Raji (cell line): ENCODE results near the gene BACH2.

Experiments
- POLR2A ChIP-seq: IDR thresholded peaks from 2 replicates; pipeline ENCODE4 v1.6.1; 2011; ENCODE audit warnings: low read depth, low read length, control low read depth; ENCODE audit not compliant: insufficient read depth

Gene BACH2

DNA sequence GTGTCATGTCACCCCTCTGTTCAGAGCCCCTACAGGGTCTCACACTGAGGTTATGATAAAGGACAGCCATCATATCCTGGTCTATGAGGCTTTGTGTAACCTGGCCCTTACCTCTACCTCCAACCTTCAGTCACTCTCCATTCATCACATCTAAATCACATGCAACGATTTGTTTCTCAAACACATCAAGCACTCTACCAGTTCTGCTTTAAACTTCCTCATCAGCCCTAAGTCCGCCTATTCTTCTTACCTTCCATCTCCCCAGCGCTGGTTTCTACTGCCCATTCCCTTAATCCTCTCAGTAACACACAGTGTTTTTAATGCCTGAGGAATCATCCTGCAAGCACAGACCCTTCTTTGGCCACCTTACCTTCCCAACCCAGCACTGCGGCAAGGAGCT is 17.9 kb upstream of the BACH2 start:
- peak; percentile 63 for TF ChIP-seq POLR2A

DNA sequence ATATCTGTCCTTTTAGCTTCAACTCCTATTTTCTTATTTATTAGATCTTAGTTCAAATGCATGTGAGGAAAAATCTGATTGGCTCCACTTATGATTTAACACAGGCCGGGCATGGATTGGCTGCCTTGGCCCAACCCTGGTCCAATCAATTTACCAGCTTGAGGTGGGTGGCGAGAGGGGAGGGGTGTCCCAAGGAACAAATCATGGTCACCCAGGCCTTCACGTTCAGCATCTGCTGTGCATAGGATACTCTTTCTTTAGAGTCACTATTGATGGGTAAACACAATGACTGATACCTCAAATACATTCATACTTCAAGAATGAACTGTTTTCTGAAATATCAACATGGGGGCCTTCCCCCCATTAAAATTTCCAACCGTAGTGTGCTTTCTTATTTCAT is 14.9 kb upstream of the BACH2 start:
- TF ChIP-seq POLR2A, result peak; percentile 77

DNA sequence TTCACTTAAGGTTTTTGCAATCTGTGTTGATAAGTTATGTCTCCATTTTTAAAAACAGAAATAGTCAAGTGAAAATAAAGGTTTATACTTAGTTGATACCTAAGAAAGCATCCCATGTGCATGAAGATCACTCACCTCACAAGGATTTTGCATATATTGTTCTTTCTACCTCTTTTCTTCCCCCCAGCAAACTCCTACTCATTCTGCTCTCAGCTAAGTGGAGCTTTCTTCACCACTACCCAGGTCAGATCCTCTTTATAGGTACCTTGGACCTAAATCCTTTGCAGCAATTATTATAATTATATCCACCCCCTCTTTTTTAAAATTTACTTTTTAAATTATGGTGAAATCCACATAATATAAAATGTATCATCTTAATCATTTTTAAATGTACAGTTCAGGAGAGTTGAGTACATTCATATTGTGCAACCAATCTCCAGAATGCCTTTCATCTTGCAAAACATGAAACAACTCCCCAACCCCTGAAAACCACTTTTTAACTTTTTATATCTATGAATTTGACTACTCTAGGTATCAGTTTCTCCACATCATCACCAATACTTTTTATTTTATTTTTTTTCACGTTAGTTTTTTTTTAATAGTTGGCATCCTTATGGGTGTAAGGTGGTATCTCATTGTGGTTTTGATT is 9.3 kb upstream of the BACH2 start:
- peak; percentile 59 for TF ChIP-seq POLR2A

DNA sequence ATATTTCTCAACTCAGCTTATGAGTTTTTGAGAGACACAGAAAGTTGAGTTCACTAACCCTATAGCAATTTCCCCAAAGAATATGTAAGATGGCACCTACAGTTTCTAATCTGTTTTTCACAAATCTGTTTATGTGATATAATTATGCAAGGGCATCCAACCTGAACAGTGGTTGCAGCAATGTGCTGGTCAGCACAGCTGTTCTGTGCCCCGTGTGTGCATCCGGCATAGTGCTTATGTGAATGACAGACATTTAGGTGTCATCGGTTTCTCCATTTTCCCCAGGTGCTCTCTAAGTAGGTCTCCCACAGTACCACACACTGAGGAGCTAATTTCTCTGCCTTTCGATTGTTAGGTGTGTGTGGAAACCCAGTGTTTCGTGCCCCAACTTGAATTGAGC is 7.7 kb upstream of the BACH2 start:
- TF ChIP-seq POLR2A, result peak; percentile 92

DNA sequence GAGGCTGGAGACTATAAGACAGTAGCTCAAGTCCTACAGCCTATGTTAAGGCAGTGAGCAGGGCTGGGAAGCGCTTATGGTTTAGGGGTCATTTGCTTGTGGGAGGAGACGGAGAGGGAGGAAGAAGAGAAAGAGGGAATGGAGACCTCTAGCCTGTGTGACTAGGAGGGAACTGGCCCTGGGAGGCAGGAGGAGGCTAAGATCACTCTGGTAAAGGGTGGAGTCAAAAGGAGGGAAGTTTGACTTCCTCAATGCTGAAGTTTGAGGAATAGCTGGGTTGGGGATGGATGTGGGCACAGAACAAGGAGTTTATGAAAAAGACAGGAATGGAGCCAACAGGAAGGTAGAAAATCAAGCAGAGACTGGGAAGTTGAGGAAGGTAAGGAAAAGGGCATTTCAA is 6.4 kb upstream of the BACH2 start:
- TF ChIP-seq POLR2A, result peak; percentile 80

DNA sequence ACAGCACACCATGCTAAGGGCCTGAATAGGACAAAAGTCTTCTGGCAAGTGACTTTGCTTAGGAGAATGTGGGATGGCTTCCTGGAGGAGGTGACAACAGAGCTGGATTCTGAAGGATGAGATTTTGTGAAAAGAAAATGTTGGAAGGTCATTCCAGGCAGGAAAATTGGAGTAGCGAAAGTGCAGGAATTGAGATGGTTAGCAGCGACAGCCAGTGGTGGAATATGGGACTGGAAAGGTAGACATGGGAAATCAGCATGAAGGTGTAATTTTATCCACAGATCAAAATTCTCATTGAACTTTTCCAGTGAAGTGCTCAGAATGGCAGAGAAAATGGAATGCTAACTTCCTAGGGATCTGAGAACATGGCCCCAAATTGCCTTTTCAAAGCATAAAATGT is 5.7 kb upstream of the BACH2 start:
- no peak for TF ChIP-seq POLR2A

DNA sequence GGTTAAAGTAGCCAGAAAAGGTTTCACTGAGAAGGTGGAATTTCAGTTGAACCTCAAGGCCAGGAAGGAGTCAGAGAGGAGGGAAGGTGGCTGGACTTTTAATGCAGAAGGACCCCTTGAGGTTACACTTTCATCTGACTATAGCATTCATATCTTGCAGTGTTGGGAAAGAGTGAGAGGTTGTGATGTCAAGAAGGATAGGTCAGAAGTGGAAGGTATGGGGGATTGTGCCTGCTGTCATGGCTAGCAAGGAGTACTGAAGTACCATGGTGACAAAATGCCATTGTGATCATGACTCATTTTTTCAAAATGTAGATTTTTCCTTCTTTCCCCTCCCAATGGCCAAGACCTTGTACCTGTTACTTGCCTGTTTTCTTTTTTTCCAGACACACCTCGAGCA is 5.2 kb upstream of the BACH2 start:
- TF ChIP-seq POLR2A, result peak; percentile 8; the same call in 1 of the 2 replicates

DNA sequence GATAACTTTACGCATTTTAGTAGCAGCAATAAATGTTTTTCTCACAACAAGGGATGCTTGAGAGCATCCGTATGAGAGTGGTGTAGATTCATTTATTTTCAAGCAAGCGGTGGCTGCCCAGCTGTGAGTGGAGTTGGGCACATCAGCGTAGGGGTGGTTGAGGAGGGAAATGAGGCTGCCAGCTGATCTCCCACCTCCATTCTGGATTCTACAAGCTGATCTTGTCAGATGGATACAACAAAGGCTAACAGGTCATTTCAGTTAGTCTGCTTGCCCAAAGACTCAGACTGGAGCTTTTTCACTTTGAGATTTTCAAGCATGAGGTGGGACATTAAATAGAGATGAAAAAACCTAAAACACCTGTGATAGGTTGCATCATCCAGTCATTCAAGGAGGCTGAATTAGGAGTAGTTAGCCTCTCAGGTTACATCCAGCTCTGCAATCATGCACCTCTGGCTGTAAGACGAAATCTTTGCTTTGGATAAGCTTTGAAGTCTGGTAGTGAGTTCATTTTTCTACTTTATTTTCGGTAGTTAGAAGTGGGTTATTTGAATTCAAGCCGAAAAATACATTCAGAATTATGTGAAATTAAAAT is 1.9 kb upstream of the BACH2 start:
- peak; percentile 73; the same call in 1 of the 2 replicates for TF ChIP-seq POLR2A

DNA sequence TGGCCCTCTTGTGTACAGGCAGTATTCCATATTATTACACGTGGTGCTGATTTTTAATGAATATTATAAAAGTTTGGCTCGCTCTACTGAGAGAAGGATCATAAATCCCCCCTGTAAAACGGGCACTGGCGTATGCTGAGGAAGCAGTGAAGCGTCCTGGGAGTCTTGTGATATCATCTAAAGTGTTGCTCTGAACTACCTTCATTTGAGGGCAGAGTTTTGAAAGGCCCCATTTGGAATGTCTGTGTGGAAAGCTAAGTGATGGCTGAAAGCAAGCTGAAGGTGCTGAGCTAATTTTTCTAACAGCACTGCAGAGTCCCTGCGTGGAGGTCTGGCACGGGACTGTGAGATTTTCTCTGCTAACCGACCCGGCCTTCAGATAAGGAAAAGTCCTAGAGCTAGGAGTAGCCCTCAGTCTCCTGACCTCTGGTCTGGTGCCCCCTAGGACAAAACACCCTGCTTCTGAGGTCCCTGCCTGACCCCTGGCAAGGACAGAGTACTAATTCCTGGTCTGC is 1.3 kb upstream of the BACH2 start:
- TF ChIP-seq POLR2A, result peak; percentile 32; the same call in 1 of the 2 replicates

DNA sequence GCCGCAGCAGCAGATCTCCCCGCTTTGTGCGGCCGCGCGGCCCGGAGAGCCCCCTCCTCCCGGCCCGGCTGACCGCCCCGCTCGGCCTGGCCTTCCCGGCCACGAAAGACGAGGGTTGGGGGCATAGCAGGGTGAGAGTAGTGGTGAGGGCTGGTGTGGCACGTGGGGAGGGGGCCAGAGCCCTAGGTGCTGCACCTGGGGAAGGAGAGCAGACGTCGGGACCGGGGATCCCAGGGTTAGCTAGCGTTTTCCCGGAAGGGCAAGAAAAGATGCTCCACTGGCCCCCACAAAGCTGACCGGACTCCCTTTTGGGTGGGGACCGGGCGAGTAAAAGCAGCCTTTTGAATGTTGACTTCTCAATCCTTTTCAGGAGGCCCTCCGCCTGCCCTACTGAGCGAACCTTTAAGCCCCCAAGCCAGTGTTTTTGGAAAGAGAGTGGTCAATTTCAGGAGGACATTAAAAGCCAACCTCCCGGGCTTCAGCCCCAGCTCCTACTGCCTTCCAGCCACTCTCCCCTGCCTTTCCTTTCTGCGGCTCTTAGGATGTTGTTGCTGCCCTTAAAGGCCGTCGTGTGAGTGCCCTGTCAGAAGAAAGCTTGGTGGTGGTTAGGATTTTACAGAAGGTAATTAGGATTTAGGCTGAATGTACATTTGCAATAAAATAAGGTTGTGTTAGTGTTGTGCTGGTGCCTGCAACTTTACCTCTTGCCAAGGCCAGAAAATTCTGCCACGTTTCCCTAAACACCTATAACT is 648 bp upstream of the BACH2 start:
- peak; percentile 35; the same call in 1 of the 2 replicates for TF ChIP-seq POLR2A

DNA sequence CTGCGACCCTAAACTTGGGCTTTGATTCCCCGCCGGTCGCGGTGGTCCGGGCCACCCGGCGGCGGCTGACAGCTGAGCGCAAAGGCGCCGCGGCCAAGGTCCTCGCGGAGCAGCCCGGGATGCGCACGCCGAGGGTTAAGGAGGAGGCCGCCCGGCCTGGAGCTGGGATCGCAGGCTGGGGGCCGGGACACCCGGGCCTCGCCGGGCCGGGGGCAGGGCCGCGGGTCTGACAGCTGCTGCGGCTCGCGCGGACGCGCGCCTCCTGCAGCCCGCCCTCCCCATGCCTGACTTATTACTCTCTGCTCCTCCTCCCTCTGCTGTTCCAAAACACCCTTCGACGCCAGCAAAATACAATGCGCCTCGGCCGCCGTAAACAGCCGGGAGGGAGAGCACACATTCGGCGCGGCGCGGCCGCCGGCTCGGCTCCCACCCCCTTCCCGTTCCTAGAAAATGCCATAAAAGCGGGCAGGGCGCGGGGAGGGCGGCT is 746 bp downstream of the BACH2 start:
- 0 out of 2 replicates have a peak, but pooled peaks have one; percentile 25 for TF ChIP-seq POLR2A

DNA sequence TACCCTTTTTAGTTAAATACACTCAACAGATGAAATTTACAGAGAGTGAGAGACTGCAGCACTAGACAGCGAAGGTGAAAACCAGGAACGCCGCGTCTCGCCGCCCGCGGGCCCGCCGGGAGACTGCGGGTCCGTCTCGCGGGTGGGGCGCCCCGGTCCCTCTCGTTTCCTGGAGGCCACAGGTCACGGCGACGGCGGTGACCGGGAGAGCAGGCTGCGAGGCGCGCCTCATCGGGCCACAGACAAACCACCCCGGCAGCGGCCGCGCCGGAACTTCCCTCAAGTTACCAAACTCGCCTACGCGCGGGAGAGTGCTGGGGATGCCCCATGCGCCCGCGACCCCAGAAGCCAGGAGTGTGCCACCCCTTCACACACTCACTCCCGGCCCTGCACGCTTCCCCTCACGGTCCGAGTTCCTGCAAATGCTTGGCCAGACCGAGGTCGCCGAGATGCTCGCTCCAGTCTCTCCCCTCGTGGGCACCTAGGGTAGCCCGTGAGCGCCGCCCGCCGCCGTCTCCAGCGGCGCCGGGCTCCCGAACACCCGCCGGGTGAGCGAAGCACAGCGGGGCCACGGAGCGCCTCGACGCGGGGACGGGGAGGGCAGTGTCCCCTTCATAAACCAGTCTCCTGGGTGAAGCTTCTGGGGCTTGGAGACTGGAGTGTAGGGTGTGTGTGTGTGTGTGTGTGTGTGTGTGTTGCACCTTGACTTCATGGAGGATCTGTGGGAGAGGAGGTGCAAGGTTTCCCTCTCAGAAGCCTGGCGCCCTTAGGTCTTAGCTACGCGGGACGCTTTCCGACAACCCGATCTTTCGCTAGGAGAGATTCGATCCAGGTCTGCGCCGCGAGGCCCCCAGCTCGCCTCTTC is 1.4 kb downstream of the BACH2 start:
- no peak for TF ChIP-seq POLR2A

DNA sequence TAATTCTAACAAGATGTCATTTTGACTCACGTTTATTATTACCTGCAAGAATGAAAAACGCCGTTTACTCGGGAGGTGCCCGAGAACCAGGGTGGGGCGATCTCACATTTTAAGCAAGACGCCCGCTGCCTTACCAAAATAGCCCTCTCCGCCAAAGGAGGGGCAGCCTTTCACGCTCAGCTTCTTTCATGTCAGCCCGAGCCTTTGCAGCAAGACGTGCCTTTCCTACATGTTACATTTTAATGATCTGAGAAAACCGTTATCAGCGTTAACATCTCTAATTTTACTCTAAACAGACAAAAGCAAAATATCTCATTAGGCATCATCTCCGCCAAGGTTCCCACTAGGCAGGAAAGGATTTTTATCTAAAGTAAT is 2.0 kb downstream of the BACH2 start:
- TF ChIP-seq POLR2A, result no peak

DNA sequence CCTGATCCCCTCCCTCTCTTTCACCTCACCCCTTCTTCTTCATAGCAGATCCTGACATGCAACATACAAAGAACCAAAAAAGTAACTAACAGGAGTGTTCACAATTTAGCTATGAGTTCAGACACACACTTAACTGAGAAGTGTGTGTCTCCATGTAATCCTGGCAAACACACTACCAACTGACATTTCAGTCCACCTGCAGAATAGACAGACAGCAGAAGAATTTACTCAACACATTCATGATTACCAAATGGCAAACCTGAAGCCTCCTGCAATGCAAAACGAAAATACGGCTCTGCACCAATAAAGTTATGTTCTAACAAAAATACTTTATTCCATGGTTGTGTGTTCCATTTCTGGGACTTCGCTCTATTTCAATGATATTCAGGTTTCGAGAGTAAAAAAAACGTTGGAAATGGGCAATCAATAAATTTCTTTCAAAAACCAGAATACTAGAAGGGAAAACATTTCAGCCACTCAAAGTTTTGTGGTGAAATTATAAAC is 2.6 kb downstream of the BACH2 start:
- no peak for TF ChIP-seq POLR2A

DNA sequence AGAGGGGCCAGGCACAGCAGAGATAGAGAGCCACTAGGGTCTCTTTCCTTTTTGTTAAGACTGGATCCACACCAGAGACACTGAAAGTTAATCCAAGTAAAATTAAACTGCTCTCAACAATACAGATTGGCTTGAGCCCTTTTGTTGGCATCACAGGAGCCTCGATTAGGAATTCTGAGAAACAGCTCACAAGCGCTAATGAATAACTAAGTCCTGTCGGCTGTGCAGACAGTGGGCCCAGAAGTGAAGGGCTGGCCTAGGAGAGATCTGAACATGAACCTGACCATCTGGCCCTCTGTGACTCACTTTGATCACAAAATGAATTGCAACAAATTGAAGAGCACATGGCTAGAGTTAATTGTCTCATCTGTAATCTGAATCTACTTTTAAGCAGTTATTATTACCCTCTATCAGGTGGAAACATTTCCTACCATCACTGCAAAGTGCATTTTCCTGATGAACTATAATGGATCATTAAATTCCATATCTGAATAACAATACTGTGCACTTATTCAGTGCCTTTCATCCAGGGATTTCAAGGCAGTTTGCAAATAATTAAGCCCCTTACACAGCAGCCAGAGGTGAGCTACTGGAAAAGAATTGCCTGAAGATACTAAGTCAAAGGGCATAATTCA is 3.2 kb downstream of the BACH2 start:
- TF ChIP-seq POLR2A, result no peak

DNA sequence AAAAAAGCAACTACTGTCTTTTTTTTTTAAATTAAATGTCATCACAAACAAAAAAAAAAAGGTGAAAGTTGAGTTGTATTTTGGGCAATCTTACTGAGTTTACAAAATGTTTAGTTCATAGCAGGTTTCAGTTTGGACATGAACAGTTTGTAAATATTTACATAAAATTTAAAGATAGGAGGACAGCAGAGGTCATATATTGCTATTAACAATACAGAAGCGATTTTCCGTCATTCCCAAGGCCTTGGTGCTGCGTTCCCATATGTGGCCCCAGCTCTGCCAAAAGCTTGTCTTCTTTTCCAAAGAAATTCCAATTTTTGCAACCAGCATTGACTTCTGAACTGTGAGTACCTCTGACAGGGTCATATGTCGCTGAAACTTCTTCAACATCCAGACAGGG is 5.1 kb downstream of the BACH2 start:
- TF ChIP-seq POLR2A, result no peak
